NCI-H2227 (cell line): Measurements from ENCODE around the gene CEBPA.

ENCODE experiments used
- DNase-seq: peaks from one replicate; lab custom pipeline; 2025; ENCODE audit not compliant: unreplicated experiment; lab: John Stamatoyannopoulos, UW

The CEBPA gene

GRCh38 chr19:33302175-33302973, at the start of gene CEBPA:
TSS of gene CEBPA (minus strand) at chr19:33302534. CDS start at chr19:33302414, 120 bp downstream.
- DNase-seq, result peak; percentile 99

DNA sequence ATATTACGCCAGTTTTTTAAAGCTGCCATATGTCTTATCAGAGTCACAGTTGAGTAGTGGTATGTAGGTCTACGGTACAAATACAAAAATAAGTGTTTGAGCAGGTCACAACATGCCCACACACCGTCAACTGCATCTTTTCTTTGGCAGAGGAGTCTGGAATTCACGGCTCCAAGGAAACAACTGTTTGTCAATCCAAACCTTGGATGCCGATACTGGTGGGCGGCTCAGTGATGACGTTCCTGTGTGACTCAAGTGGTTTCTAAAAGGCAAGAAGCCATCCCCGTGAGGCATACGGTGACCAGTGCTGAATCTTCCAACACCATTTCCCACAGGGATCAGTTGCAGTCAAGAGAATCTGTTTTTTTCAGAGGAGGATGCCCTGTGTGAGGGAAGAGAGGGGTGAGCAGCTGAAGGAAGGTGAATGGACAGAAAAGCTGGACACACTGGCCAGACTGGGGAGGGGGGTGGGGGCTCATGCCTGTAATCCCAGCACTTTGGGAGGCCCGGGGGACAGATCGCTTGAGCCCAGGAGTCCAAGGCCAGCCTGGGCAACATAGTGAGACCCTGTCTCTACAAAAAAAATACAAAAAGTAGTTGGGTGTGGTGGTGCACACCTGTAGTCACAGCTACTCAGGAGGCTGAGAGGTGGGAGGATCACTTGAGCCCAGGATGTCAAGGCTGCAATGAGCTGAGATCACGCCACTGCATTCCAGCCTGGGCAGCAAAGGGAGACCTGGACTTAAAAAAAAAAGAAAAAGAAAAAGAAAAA, 48.4 kb upstream of the CEBPA start:
- peak; percentile 48 for DNase-seq

- no peak for DNase-seq
Observed at GRCh38 chr19:33349319-33350289, 47.3 kb upstream of the CEBPA start.

- no peak for DNase-seq
Observed at GRCh38 chr19:33348301-33349010, 46.1 kb upstream of the CEBPA start.

GRCh38 chr19:33347300-33347699, 45.0 kb upstream of the CEBPA start:
- DNase-seq, result no peak

GRCh38 chr19:33346665-33347064, 44.3 kb upstream of the CEBPA start:
- no peak for DNase-seq

DNA sequence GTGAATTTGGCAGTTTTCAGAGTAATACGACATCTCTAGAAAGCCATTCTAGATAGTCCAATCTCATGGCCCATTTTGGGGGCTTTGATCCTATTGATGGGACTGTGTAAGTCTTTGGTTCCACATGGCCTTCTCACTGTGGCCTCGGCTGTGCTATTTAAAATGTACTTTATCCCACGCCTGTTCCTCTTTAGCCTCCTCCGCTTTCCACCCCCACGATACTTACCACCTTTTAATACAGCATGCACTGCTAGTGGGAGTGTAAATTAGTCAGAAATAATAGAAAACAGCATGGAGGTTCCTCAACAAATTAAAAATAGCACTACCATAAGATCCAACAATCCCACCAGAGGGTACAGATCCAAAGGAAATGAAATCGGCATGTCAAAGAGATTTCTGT, 42.8 kb upstream of the CEBPA start:
- DNase-seq, result no peak

GRCh38 chr19:33344573-33344925, 42.2 kb upstream of the CEBPA start:
- DNase-seq, result no peak

DNA sequence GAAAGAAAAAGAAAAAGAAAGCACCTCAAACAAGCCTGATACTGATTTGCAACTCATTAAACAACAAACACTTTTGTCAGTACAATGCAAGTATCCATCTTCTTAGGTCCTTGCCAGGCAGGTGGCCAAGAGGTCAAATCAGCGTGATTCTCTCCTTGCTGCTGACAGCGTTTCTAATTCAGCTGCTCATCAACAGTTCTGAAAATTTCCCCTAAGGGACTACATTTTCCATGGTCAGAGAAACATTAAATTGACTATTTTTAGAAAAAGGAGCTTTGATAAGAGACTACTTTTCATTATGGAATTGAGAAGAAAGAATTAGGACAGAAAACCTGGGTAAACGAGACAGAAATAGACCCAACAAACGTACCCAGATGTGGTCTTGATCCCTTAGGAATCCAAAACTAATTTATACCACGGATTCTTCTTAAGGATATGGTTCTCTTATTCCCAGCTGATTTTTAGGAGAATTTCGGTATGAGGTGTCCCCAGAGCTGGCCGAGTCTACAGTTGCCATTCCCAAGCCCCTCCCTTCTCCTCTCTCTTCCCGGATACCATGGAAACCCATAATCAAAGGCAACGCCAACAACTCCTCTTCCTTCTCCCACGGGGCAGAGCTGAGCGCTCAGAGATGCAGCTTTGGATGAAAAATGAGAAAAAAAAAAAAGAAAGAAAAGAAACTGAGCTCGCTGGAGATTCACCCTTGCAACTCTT, 41.7 kb upstream of the CEBPA start:
- DNase-seq, result peak; percentile 85

- no peak for DNase-seq
Observed at GRCh38 chr19:33343301-33343700, 41.0 kb upstream of the CEBPA start.

DNA sequence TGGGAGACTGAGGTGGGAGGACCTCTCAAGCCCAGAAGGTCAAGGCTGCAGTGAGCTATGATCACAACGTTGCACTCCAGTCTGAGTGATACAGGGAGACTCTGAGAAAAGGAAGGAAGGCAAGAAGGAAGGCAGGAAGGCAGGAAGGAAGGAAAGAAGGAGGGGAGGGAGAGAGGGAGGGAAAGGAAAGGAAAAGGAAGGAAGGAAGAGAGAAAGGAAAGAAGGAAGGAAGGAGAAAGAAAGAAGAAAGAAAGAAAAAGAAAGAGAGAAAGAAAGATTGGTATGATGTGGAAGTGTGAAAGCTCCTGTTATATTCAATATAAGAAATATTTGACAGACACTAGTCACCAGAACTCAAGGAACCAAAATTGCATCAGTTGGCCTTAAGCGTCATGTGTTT, 38.7 kb upstream of the CEBPA start:
- DNase-seq, result no peak

GRCh38 chr19:33339016-33339984, 37.0 kb upstream of the CEBPA start:
- no peak for DNase-seq

- DNase-seq, result no peak
Observed at GRCh38 chr19:33335446-33335845, 33.1 kb upstream of the CEBPA start.

DNA sequence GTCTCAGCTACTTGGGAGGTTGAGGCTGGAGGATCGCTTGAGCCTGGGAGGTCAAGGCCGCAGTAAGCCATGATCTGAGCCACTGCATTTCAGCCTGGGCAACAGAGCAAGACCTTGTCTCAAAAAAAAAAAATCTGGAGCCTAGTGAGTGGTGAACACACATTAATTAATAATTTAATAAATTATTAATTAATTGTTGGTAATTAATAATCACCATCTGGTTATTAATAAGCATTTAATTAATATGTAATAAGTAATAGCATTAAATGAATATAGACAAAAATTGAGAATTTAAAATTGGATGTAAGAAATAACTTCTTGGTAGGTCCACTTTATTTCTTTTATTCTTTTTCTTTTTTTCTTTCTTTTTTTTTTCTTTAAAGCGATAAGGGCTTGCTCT, 31.9 kb upstream of the CEBPA start:
- DNase-seq, result no peak

DNA sequence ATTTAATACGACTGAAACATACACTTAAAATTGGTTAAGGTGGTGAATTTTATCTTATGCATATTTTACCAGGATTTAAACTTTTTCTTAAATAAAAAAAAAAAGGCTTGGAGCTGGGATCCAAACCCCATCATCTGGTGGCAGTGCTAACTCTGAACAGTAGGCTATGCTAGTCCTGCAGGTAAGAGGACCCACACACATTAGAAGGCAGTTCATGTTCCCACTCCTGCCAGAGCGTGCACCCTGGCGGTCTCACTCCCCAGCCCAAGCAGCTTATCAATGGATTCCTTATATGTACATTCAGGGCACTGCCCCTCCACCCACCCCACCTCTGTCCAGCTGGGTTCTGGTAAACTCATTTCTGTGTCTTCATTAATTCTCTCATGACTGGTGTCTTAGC, 31.3 kb upstream of the CEBPA start:
- no peak for DNase-seq

GRCh38 chr19:33333151-33333550, 30.8 kb upstream of the CEBPA start:
- DNase-seq, result no peak

DNA sequence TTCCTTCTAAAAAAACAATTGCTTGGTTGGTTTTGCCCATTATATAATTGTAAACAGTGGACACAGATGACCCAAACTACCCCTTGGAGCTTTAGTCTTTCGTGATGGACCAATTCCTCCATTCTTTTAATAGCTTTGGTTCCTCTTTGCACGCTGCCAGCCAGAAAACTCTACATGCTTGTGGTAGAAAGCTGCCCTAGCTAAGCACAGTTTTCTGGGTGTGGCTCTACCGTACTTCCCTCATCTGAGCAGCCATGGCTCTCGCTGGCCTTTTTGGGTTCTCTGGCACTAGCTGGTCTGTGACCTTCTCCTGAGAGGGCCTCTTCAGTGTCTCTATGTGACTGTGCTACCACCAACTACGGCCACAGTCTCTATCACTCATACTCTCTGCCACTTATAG, 29.9 kb upstream of the CEBPA start:
- DNase-seq, result no peak

- no peak for DNase-seq
Observed at GRCh38 chr19:33329736-33330135, 27.4 kb upstream of the CEBPA start.

DNA sequence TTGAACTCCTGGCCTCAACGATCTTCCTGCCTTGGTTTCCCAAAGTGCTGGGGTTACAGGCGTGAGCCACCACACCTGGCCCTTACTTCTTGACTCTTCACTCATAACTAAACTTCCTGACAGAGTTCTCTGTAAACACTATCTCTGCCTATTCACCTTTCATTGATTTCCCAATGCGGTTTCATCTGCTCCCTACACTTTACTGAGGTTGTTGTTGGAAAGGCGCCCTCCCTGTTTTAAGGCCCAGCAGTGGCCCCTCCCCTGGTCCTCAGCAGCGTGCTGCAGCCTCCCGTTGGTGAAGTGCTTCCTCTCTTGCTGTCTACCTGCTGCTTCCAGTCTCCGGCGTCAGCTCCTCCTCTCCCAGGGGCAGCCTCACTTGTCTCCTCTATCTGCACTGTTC, 26.7 kb upstream of the CEBPA start:
- DNase-seq, result no peak
